Middle frontal gyrus (tissue), 1 donor: ENCODE measurements around the gene CNTNAP5.
A peak's percentile ranks its signal among the peaks of the same experiment; 100 is the strongest.

ENCODE experiments used
- DNase-seq: peaks from one replicate; pipeline ENCODE4 v3.0.0-alpha.2; 2015; ENCODE audit warnings: low spot score; ENCODE audit errors: extremely low spot score

Gene CNTNAP5

GRCh38 chr2:124053796-124054195 lies 28.7 kb downstream of the CNTNAP5 start:
- no peak for DNase-seq

GRCh38 chr2:124063596-124063995 lies 38.5 kb downstream of the CNTNAP5 start:
- DNase-seq, result no peak

- DNase-seq, result peak; percentile 33
These were observed 40.5 kb downstream of the CNTNAP5 start for GRCh38 chr2:124065636-124066035.

GRCh38 chr2:124066776-124067175 lies 41.7 kb downstream of the CNTNAP5 start:
- no peak for DNase-seq

- no peak for DNase-seq
These were observed 54.0 kb downstream of the CNTNAP5 start for GRCh38 chr2:124079045-124079444.

GRCh38 chr2:124080281-124081153 lies 55.4 kb downstream of the CNTNAP5 start:
- DNase-seq, result no peak

- DNase-seq, result no peak
These were observed 56.1 kb downstream of the CNTNAP5 start for GRCh38 chr2:124081154-124081716.

- no peak for DNase-seq
These were observed 63.5 kb downstream of the CNTNAP5 start for GRCh38 chr2:124088616-124089015.

- no peak for DNase-seq
These were observed 66.6 kb downstream of the CNTNAP5 start for GRCh38 chr2:124091721-124092120.

GRCh38 chr2:124092651-124093050 lies 67.6 kb downstream of the CNTNAP5 start:
- DNase-seq, result no peak

GRCh38 chr2:124104914-124105313 lies 79.8 kb downstream of the CNTNAP5 start:
- DNase-seq, result no peak

GRCh38 chr2:124112206-124112605 lies 87.1 kb downstream of the CNTNAP5 start:
- no peak for DNase-seq

- no peak for DNase-seq
These were observed 87.9 kb downstream of the CNTNAP5 start for GRCh38 chr2:124112966-124113365.

- DNase-seq, result no peak
These were observed 95.2 kb downstream of the CNTNAP5 start for GRCh38 chr2:124120246-124120645.

- no peak for DNase-seq
These were observed 96.0 kb downstream of the CNTNAP5 start for GRCh38 chr2:124121106-124121505.

- no peak for DNase-seq
These were observed 96.7 kb downstream of the CNTNAP5 start for GRCh38 chr2:124121760-124122275.

GRCh38 chr2:124122340-124122739 lies 97.3 kb downstream of the CNTNAP5 start:
- DNase-seq, result no peak

- no peak for DNase-seq
These were observed 106.2 kb downstream of the CNTNAP5 start for GRCh38 chr2:124131276-124131675.

GRCh38 chr2:124136110-124136509 lies 111.0 kb downstream of the CNTNAP5 start:
- no peak for DNase-seq

- DNase-seq, result no peak
These were observed 113.0 kb downstream of the CNTNAP5 start for GRCh38 chr2:124138076-124138475.

GRCh38 chr2:124145982-124146381 lies 120.9 kb downstream of the CNTNAP5 start:
- DNase-seq, result no peak

GRCh38 chr2:124147552-124147951 lies 122.5 kb downstream of the CNTNAP5 start:
- DNase-seq, result no peak

- no peak for DNase-seq
These were observed 124.5 kb downstream of the CNTNAP5 start for GRCh38 chr2:124149571-124149970.
